HepG2 (cell line): Measurements from ENCODE around the gene ARCN1. TPM values are rescaled to one million over a fixed set of nuclear protein-coding genes. Genes with fewer than 3 reads are reported as not detected.

ENCODE experiments used
- AFF4 ChIP-seq: sonication (generic); formaldehyde crosslinking; IDR thresholded peaks from 2 replicates; pipeline ENCODE4 v1.4.0; 2020; ENCODE audit warnings: missing genetic modification reagents
- ARNT ChIP-seq: fragments of 450-650 bp; IDR thresholded peaks from 2 replicates; pipeline ENCODE4 v1.6.1; 2017
- BHLHE40 ChIP-seq: IDR thresholded peaks from 2 replicates; pipeline ENCODE4 v1.6.1; 2011; ENCODE audit warnings: low read length, improper control_type of control experiment
- GATAD2A ChIP-seq: IDR thresholded peaks from 2 replicates; pipeline ENCODE4 v1.6.1; 2016
- HCFC1 ChIP-seq: fragments of 150-350 bp; IDR thresholded peaks from 2 replicates; pipeline ENCODE4 v1.6.1; 2014; ENCODE audit warnings: low read depth, low read length
- MXI1 ChIP-seq: IDR thresholded peaks from 3 replicates; pipeline ENCODE4 v1.6.1; 2012; ENCODE audit warnings: low read depth, low read length, inconsistent platforms, borderline replicate concordance
- NFIB ChIP-seq: sonication (generic); formaldehyde crosslinking; IDR thresholded peaks from 2 replicates; pipeline ENCODE4 v1.9.0; 2021; ENCODE audit warnings: missing genetic modification reagents, mild to moderate bottlenecking, borderline replicate concordance
- NR0B2 ChIP-seq: sonication (generic); formaldehyde crosslinking; IDR thresholded peaks from 2 replicates; pipeline ENCODE4 v1.4.0; 2020; ENCODE audit warnings: mild to moderate bottlenecking, missing genetic modification reagents
- SMAD1 ChIP-seq: sonication (generic); formaldehyde crosslinking; IDR thresholded peaks from 2 replicates; pipeline ENCODE4 v1.4.0; 2020; ENCODE audit warnings: missing genetic modification reagents, low read depth, mild to moderate bottlenecking, borderline replicate concordance
- SNAPC4 ChIP-seq: sonication (generic); formaldehyde crosslinking; IDR thresholded peaks from 2 replicates; pipeline ENCODE4 v1.4.0; 2020; ENCODE audit warnings: mild to moderate bottlenecking, missing genetic modification reagents
- ZHX1 ChIP-seq: sonication (generic); formaldehyde crosslinking; IDR thresholded peaks from 2 replicates; pipeline ENCODE4 v1.8.1; 2022; ENCODE audit warnings: low read depth, mild to moderate bottlenecking, missing genetic modification reagents
- ZNF138 ChIP-seq: sonication (generic); formaldehyde crosslinking; IDR thresholded peaks from 2 replicates; pipeline ENCODE4 v1.5.0; 2020; ENCODE audit warnings: mild to moderate bottlenecking, low read depth, missing genetic modification reagents
- ZNF234 ChIP-seq: sonication (generic); formaldehyde crosslinking; conservative IDR thresholded peaks from 2 replicates; pipeline ENCODE4 v1.5.1; 2020; ENCODE audit warnings: mild to moderate bottlenecking, missing genetic modification reagents
- ZNF543 ChIP-seq: sonication (generic); formaldehyde crosslinking; IDR thresholded peaks from 2 replicates; pipeline ENCODE4 v1.4.0; 2020; ENCODE audit warnings: mild to moderate bottlenecking, missing genetic modification reagents
- ZNF839 ChIP-seq: sonication (generic); formaldehyde crosslinking; IDR thresholded peaks from 2 replicates; pipeline ENCODE4 v1.4.0; 2020; ENCODE audit warnings: missing genetic modification reagents, mild to moderate bottlenecking, borderline replicate concordance
- ZSCAN12 ChIP-seq: sonication (generic); formaldehyde crosslinking; IDR thresholded peaks from 2 replicates; pipeline ENCODE4 v1.9.0; 2021; ENCODE audit warnings: mild to moderate bottlenecking, missing genetic modification reagents
- polyA plus RNA-seq, 8 experiments: library from polyadenylated mRNA; depleted of rRNA in 3 of 8; stranded (reverse) in 7 of 8; unstranded in 1 of 8; fragments of >200 nt; fragmentation: Illumina TruSeq in 4 of 8; extraction: Trizol in 4 of 8; gene quantifications; 2 replicates each; pipeline versions ENCODE4 v1.2.1 to v1.2.3, GENCODE V29; 2011 to 2016; ENCODE audit warnings: low read depth in 4 of 8, missing spikeins in 1 of 8, mixed read lengths in 1 of 8; ENCODE audit not compliant: insufficient read depth in 1 of 8
- total RNA-seq, 5 experiments: library from RNA; depleted of rRNA; stranded (reverse); fragments of >200 nt; fragmentation: Illumina TruSeq; extraction: Trizol; gene quantifications; 2 replicates each; pipeline ENCODE4 v1.2.3, GENCODE V29; 2016; ENCODE audit warnings: low read depth in 1 of 5

The ARCN1 gene
- total and polyA plus RNA-seq, 2 of the 13 experiments (the other 11 are each of a cell fraction or from before 2014, with no cell fraction given): 148 to 200 TPM

GRCh38 chr11:118530683-118531596, 41.3 kb upstream of the ARCN1 start, which contains the start of gene TMEM25 (continued):
- no peak for TF ChIP-seq NR0B2 (CRISPR knock-in tag)
- TF ChIP-seq ZNF839 (CRISPR knock-in tag): peak; percentile 69; the same call in 1 of the 2 replicates
- TF ChIP-seq SMAD1 (CRISPR knock-in tag): no peak
- TF ChIP-seq ZNF138: no peak
- peak; percentile 74; the same call in 1 of the 2 replicates for TF ChIP-seq ZSCAN12 (CRISPR knock-in tag)
- no peak for TF ChIP-seq SNAPC4
- TF ChIP-seq ZHX1 (CRISPR knock-in tag): no peak; the same call in none of the 2 replicates
- peak; percentile 13; the same call in 1 of the 2 replicates for TF ChIP-seq HCFC1
- TF ChIP-seq ZNF234: no peak
- no peak for TF ChIP-seq BHLHE40
- TF ChIP-seq ARNT: no peak
- no peak for TF ChIP-seq GATAD2A
- peak; percentile 78; the same call in 1 of the 2 replicates for TF ChIP-seq ZNF543 (CRISPR knock-in tag)
- TF ChIP-seq MXI1: 0 out of 3 replicates have a peak, but pooled peaks have one; percentile 10
- TF ChIP-seq NFIB (CRISPR knock-in tag): no peak
- no peak for TF ChIP-seq AFF4
